HepG2 (cell line): Measurements from ENCODE around the gene VPS37D. TPM values are rescaled to one million over a fixed set of nuclear protein-coding genes. Genes with fewer than 3 reads are reported as not detected.
A peak's percentile ranks its signal among the peaks of the same experiment; 100 is the strongest.

Experiments used
- FOSL2 ChIP-seq: sonication (generic); formaldehyde crosslinking; IDR thresholded peaks from 2 replicates; pipeline ENCODE4 v1.4.0; 2020; ENCODE audit warnings: missing genetic modification reagents
- FOXA3 ChIP-seq: IDR thresholded peaks from 2 replicates; pipeline ENCODE4 v1.6.1; 2016; ENCODE audit warnings: missing genetic modification reagents, missing compliant biosample characterization
- FOXC1 ChIP-seq: sonication (generic); formaldehyde crosslinking; IDR thresholded peaks from 2 replicates; pipeline ENCODE4 v1.8.0; 2022; ENCODE audit warnings: mild to moderate bottlenecking, missing genetic modification reagents, borderline replicate concordance
- HNRNPK ChIP-seq: fragments of 200-400 bp; formaldehyde crosslinking; IDR thresholded peaks from 2 replicates; pipeline ENCODE4 v1.6.1; 2018; ENCODE audit warnings: low read length, low read depth, moderate library complexity, mild to moderate bottlenecking; ENCODE audit not compliant: poor library complexity, severe bottlenecking
- HOXA5 ChIP-seq: sonication (generic); formaldehyde crosslinking; IDR thresholded peaks from 2 replicates; pipeline ENCODE4 v1.4.0; 2020; ENCODE audit warnings: missing genetic modification reagents
- KDM2A ChIP-seq: sonication (generic); formaldehyde crosslinking; IDR thresholded peaks from 2 replicates; pipeline ENCODE4 v1.4.0; 2020; ENCODE audit warnings: low read depth, missing genetic modification reagents, borderline replicate concordance
- NFE2L2 ChIP-seq: fragments of 150-350 bp; IDR thresholded peaks from 2 replicates; pipeline ENCODE4 v1.6.1; 2014; ENCODE audit warnings: low read length
- RFXANK ChIP-seq: IDR thresholded peaks from 2 replicates; pipeline ENCODE4 v1.6.1; 2016
- YEATS4 ChIP-seq: sonication (generic); formaldehyde crosslinking; IDR thresholded peaks from 2 replicates; pipeline ENCODE4 v1.4.0; 2020; ENCODE audit warnings: missing genetic modification reagents, borderline replicate concordance
- ZBTB20 ChIP-seq: sonication (generic); formaldehyde crosslinking; IDR thresholded peaks from 2 replicates; pipeline ENCODE4 v1.8.1; 2023; ENCODE audit warnings: missing genetic modification reagents, low read depth, mild to moderate bottlenecking, borderline replicate concordance
- ZMYM2 ChIP-seq: sonication (generic); formaldehyde crosslinking; IDR thresholded peaks from 2 replicates; pipeline ENCODE4 v1.8.0; 2022; ENCODE audit warnings: mild to moderate bottlenecking, missing genetic modification reagents
- ZNF207 ChIP-seq: fragments of 450-650 bp; IDR thresholded peaks from 2 replicates; pipeline ENCODE4 v1.6.1; 2016; ENCODE audit warnings: antibody characterized with exemption, borderline replicate concordance
- ZNF282 ChIP-seq: fragments of 450-650 bp; IDR thresholded peaks from 2 replicates; pipeline ENCODE4 v1.6.1; 2018; ENCODE audit not compliant: partially characterized antibody
- ZNF354B ChIP-seq: sonication (generic); formaldehyde crosslinking; IDR thresholded peaks from 2 replicates; pipeline ENCODE4 v1.8.0; 2022; ENCODE audit warnings: mild to moderate bottlenecking, missing genetic modification reagents
- ZNF562 ChIP-seq: sonication (generic); formaldehyde crosslinking; IDR thresholded peaks from 2 replicates; pipeline ENCODE4 v1.8.0; 2022; ENCODE audit warnings: missing genetic modification reagents, borderline replicate concordance
- ZNF577 ChIP-seq: sonication (generic); formaldehyde crosslinking; IDR thresholded peaks from 2 replicates; pipeline ENCODE4 v1.4.0; 2020; ENCODE audit warnings: mild to moderate bottlenecking, low read depth, missing genetic modification reagents, borderline replicate concordance
- ZNF773 ChIP-seq: sonication (generic); formaldehyde crosslinking; IDR thresholded peaks from 2 replicates; pipeline ENCODE4 v1.4.0; 2020; ENCODE audit warnings: missing genetic modification reagents, borderline replicate concordance
- ZNF790 ChIP-seq: sonication (generic); formaldehyde crosslinking; IDR thresholded peaks from 2 replicates; pipeline ENCODE4 v1.8.0; 2022; ENCODE audit warnings: missing genetic modification reagents, mild to moderate bottlenecking, borderline replicate concordance
- ZNF816 ChIP-seq: sonication (generic); formaldehyde crosslinking; IDR thresholded peaks from 2 replicates; pipeline ENCODE4 v1.8.0; 2022; ENCODE audit warnings: missing genetic modification reagents, mild to moderate bottlenecking, borderline replicate concordance
- polyA plus RNA-seq, 8 experiments: library from polyadenylated mRNA; depleted of rRNA in 3 of 8; stranded (reverse) in 7 of 8; unstranded in 1 of 8; fragments of >200 nt; fragmentation: Illumina TruSeq in 4 of 8; extraction: Trizol in 4 of 8; gene quantifications; 2 replicates each; pipeline versions ENCODE4 v1.2.1 to v1.2.3, GENCODE V29; 2011 to 2016; ENCODE audit warnings: low read depth in 4 of 8, missing spikeins in 1 of 8, mixed read lengths in 1 of 8; ENCODE audit not compliant: insufficient read depth in 1 of 8
- total RNA-seq, 5 experiments: library from RNA; depleted of rRNA; stranded (reverse); fragments of >200 nt; fragmentation: Illumina TruSeq; extraction: Trizol; gene quantifications; 2 replicates each; pipeline ENCODE4 v1.2.3, GENCODE V29; 2016; ENCODE audit warnings: low read depth in 1 of 5
- TF ChIP-seq, protein P1 (sequence below): sonication (generic); formaldehyde crosslinking; IDR thresholded peaks from 2 replicates; pipeline ENCODE4 v1.5.0; 2020; ENCODE audit warnings: mild to moderate bottlenecking, missing genetic modification reagents, borderline replicate concordance
- TF ChIP-seq, protein P2 (sequence below): sonication (generic); formaldehyde crosslinking; IDR thresholded peaks from 2 replicates; pipeline ENCODE4 v1.4.0; 2020; ENCODE audit warnings: missing genetic modification reagents
- TF ChIP-seq, protein P3 (sequence below): sonication (generic); formaldehyde crosslinking; IDR thresholded peaks from 2 replicates; pipeline ENCODE4 v1.5.0; 2020; ENCODE audit warnings: missing genetic modification reagents
- TF ChIP-seq, protein P4 (sequence below): sonication (generic); formaldehyde crosslinking; conservative IDR thresholded peaks from 2 replicates; pipeline ENCODE4 v1.4.0; 2020; ENCODE audit warnings: missing genetic modification reagents

The VPS37D gene
- total and polyA plus RNA-seq, 2 of the 13 experiments (the other 11 are each of a cell fraction or from before 2014, with no cell fraction given): 3.8 to 6.3 TPM

DNA sequence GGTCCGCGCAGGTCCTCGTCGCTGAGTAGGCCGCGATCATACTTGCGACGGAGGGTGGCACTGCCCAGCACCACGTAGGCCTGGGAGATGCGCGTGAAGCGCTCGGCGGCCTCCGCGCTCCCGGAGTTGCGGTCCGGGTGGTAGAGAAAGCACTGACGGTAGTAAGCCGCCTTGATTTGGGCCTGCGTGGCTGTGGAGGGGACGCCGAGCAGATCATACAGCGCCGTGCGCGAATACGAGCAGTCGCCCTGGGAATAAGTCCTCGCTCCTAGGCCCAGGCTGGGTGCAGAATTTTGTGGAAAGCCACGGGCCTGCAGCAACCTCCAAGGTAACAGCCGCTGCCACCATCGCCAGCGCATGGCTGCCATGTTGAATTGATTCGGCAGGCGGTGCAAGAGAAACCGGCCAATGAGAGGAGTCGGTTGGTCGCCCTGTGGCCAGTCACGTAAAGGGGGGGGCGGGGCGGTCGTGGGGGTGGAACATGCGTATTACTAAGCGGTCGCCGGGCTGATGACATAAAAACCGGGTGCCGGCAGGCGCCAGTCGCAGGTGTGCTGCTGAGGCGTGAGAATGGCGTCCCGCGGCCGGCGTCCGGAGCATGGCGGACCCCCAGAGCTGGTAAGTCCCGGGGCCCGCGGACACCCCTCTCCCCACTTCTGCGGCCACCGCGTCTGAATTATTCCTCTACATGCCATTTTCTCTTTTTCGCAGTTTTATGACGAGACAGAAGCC lies 15.6 kb downstream of the VPS37D start, which contains the start of the genes BUD23 and DNAJC30 (continued):
- TF ChIP-seq, protein P1, sequence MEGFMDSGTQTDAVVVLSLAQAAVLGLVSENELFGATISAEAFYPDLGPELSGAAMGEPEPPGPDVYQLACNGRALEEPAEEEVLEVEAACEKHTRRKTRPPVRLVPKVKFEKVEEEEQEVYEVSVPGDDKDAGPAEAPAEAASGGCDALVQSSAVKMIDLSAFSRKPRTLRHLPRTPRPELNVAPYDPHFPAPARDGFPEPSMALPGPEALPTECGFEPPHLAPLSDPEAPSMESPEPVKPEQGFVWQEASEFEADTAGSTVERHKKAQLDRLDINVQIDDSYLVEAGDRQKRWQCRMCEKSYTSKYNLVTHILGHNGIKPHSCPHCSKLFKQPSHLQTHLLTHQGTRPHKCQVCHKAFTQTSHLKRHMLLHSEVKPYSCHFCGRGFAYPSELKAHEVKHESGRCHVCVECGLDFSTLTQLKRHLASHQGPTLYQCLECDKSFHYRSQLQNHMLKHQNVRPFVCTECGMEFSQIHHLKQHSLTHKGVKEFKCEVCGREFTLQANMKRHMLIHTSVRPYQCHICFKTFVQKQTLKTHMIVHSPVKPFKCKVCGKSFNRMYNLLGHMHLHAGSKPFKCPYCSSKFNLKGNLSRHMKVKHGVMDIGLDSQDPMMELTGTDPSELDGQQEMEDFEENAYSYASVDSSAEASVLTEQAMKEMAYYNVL (CRISPR knock-in tag): peak; percentile 17; the same call in 1 of the 2 replicates
- TF ChIP-seq RFXANK (CRISPR knock-in tag) (no peak), ZNF790 (CRISPR knock-in tag) (peak; percentile 59; the same call in 1 of the 2 replicates), ZNF207 (no peak), ZMYM2 (CRISPR knock-in tag) (no peak), HOXA5 (CRISPR knock-in tag) (0 out of 2 replicates have a peak, but pooled peaks have one; percentile 23), FOXC1 (CRISPR knock-in tag) (no peak; the same call in 1 of the 2 replicates), ZNF354B (peak; percentile 70; the same call in 1 of the 2 replicates), FOXA3 (CRISPR knock-in tag) (peak; percentile 36; the same call in 1 of the 2 replicates), ZBTB20 (no peak), NFE2L2 (no peak), ZNF577 (CRISPR knock-in tag) (no peak), ZNF562 (CRISPR knock-in tag) (no peak), KDM2A (CRISPR knock-in tag) (peak; percentile 66), ZNF282 (no peak), HNRNPK (no peak), FOSL2 (CRISPR knock-in tag) (no peak), ZNF816 (CRISPR knock-in tag) (no peak), ZNF773 (no peak; the same call in 1 of the 2 replicates), YEATS4 (peak; percentile 87)
- TF ChIP-seq, protein P2, sequence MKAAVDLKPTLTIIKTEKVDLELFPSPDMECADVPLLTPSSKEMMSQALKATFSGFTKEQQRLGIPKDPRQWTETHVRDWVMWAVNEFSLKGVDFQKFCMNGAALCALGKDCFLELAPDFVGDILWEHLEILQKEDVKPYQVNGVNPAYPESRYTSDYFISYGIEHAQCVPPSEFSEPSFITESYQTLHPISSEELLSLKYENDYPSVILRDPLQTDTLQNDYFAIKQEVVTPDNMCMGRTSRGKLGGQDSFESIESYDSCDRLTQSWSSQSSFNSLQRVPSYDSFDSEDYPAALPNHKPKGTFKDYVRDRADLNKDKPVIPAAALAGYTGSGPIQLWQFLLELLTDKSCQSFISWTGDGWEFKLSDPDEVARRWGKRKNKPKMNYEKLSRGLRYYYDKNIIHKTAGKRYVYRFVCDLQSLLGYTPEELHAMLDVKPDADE (CRISPR knock-in tag): no peak
- TF ChIP-seq, protein P3, sequence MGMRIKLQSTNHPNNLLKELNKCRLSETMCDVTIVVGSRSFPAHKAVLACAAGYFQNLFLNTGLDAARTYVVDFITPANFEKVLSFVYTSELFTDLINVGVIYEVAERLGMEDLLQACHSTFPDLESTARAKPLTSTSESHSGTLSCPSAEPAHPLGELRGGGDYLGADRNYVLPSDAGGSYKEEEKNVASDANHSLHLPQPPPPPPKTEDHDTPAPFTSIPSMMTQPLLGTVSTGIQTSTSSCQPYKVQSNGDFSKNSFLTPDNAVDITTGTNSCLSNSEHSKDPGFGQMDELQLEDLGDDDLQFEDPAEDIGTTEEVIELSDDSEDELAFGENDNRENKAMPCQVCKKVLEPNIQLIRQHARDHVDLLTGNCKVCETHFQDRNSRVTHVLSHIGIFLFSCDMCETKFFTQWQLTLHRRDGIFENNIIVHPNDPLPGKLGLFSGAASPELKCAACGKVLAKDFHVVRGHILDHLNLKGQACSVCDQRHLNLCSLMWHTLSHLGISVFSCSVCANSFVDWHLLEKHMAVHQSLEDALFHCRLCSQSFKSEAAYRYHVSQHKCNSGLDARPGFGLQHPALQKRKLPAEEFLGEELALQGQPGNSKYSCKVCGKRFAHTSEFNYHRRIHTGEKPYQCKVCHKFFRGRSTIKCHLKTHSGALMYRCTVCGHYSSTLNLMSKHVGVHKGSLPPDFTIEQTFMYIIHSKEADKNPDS: no peak
- TF ChIP-seq, protein P4, sequence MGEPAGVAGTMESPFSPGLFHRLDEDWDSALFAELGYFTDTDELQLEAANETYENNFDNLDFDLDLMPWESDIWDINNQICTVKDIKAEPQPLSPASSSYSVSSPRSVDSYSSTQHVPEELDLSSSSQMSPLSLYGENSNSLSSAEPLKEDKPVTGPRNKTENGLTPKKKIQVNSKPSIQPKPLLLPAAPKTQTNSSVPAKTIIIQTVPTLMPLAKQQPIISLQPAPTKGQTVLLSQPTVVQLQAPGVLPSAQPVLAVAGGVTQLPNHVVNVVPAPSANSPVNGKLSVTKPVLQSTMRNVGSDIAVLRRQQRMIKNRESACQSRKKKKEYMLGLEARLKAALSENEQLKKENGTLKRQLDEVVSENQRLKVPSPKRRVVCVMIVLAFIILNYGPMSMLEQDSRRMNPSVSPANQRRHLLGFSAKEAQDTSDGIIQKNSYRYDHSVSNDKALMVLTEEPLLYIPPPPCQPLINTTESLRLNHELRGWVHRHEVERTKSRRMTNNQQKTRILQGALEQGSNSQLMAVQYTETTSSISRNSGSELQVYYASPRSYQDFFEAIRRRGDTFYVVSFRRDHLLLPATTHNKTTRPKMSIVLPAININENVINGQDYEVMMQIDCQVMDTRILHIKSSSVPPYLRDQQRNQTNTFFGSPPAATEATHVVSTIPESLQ (CRISPR knock-in tag): no peak
